Ovary (tissue), 9 donors: ENCODE results near the gene CTIF. TPM values are rescaled to one million over a fixed set of nuclear protein-coding genes. Genes with fewer than 3 reads are reported as not detected.

Experiments used
- DNase-seq, 5 donors: peaks; one replicate each; pipeline ENCODE4 v3.0.0-alpha.2; 2019 to 2020
- H3K27ac ChIP-seq, 2 donors: fragments of 200-600 bp; one replicate each; pipeline versions ENCODE4 v1.5.1 to v1.8.0; 2019 to 2022
- H3K27me3 ChIP-seq: fragments of 200-600 bp; one replicate; pipeline ENCODE4 v1.8.0; 2022
- H3K36me3 ChIP-seq: fragments of 200-600 bp; sonication (generic); one replicate; pipeline ENCODE4 v1.5.1; 2019
- H3K4me1 ChIP-seq: one replicate; pipeline ENCODE4 v1.8.1; 2013; ENCODE audit warnings: mild to moderate bottlenecking, moderate library complexity; ENCODE audit not compliant: insufficient read depth
- H3K4me3 ChIP-seq: fragments of 200-600 bp; sonication (generic); one replicate; pipeline ENCODE4 v1.5.1; 2017
- H3K9me3 ChIP-seq, 2 donors: fragments of 200-600 bp in 1 of 2; sonication (generic) in 1 of 2; one replicate each; pipeline versions ENCODE4 v1.5.1 to v1.8.1; 2013 to 2019; ENCODE audit warnings: mild to moderate bottlenecking in 1 of 2, moderate library complexity in 1 of 2
- EP300 ChIP-seq: sonication (generic); formaldehyde crosslinking; IDR thresholded peaks from one replicate; pipeline ENCODE4 v1.6.1; 2017; ENCODE audit warnings: antibody characterized with exemption
- POLR2A ChIP-seq: fragments of 450-650 bp; IDR thresholded peaks from one replicate; pipeline ENCODE4 v1.6.1; 2017; ENCODE audit warnings: antibody characterized with exemption, mild to moderate bottlenecking, moderate library complexity
- WGBS, 3 donors: extraction: QIAGEN DNeasy Blood & Tissue Kit in 1 of 3; methylation state at CpG; one replicate each; pipeline versions ENCODE4 v1.1.5 to v1.1.7; 2013 to 2017; 5-methylcytosine and 5-hydroxymethylcytosine counted together
- intact Hi-C, 4 donors: fragments of 100-400 bp; cut with DNase I; formaldehyde crosslinking; loops; one replicate each; pipeline versions ENCODE4 v1.11.0 to v1.15.1; 2022 to 2023
- polyA plus RNA-seq, 2 donors: library from polyadenylated mRNA; stranded (reverse); fragments of 200-250 nt in 1 of 2; fragments of 350-450 nt in 1 of 2; fragmentation: Illumina TruSeq in 1 of 2; extraction: RNeasy Lipid Tissue Mini Kit (QIAGEN cat#74804) in 1 of 2; gene quantifications; one replicate each; pipeline ENCODE4 v1.2.3, GENCODE V29; 2013 to 2014
- total RNA-seq, 7 donors: library from RNA; depleted of rRNA in 2 of 7; stranded (reverse); fragments of >200 nt in 2 of 7; fragmentation: NEBNext Ultra II Directional in 3 of 7; extraction: Animal tissue kit (Norgen Biotek cat#: 25700) in 3 of 7; gene quantifications; one replicate each; pipeline versions ENCODE4 v1.1.0 to v1.2.4, GENCODE V29; 2016 to 2023
- TF ChIP-seq, protein P1 (sequence below), 3 donors: fragments of 450-650 bp in 2 of 3; fragments of 200-600 bp in 1 of 3; IDR thresholded peaks; one replicate each; pipeline versions ENCODE4 v1.5.1 to v1.8.0; 2016 to 2022; ENCODE audit warnings: antibody characterized with exemption in 3 of 3, mild to moderate bottlenecking in 1 of 3
- donor health status: DM: no; HTN: no; CAD: no; lungs with moderate emphysema.
- donor health status: DM: no; HTN: no; CAD: no.
- donor health status: Bipolar disorder and iron deficiency.
- donor health status: DM: yes; HTN: yes; CAD: no.
- donor health status: DM: no; HTN: no; CAD: no.
- donor health status: DM: yes; HTN: yes; CAD: no.

Gene CTIF
- total and polyA plus RNA-seq, 9 donors, result 18.5 to 94.1 (median 75.2) TPM

DNA sequence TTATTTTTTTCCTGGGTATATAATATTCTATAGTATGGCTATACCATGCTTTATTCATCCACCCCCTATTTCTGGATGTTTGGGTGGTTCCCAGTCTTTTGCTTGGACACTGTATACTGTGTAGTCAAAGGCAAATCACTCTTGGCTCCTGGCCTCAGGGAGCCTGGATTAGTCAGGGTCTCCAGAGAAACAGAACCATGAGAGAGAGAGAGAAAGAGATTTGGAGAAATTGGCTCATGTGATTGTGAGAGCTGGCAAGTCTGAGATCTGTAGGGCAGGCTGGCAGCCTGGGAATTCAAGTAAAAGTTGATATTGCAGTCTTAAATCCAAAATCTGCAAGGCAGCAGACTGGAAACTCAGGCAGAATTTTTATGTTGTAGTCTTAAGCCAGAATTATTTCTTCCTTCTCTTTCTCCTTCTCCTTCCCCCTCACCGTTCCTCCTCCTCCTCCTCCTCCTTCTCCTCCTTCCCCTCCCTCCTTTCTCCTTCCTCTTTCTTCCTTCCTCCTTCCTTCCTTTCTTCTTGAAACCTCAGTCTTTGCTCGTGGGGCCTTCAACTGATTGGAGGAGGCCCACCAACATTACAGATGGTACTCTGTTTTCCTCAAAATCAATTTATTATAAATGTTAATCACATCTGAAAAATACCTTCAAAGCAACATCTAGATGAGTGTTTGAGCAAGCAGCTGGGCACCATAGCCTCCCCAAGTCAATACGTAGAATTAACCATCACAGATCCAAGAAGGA, 33.0 kb downstream of the CTIF start:
- intact Hi-C loops, result no loop called here
- TF ChIP-seq POLR2A, result no peak
- TF ChIP-seq, protein P1, sequence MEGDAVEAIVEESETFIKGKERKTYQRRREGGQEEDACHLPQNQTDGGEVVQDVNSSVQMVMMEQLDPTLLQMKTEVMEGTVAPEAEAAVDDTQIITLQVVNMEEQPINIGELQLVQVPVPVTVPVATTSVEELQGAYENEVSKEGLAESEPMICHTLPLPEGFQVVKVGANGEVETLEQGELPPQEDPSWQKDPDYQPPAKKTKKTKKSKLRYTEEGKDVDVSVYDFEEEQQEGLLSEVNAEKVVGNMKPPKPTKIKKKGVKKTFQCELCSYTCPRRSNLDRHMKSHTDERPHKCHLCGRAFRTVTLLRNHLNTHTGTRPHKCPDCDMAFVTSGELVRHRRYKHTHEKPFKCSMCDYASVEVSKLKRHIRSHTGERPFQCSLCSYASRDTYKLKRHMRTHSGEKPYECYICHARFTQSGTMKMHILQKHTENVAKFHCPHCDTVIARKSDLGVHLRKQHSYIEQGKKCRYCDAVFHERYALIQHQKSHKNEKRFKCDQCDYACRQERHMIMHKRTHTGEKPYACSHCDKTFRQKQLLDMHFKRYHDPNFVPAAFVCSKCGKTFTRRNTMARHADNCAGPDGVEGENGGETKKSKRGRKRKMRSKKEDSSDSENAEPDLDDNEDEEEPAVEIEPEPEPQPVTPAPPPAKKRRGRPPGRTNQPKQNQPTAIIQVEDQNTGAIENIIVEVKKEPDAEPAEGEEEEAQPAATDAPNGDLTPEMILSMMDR (IDR thresholded peaks at IDR 0.05), result no peak
- H3K4me3 ChIP-seq, result no peak overlapping the region
- H3K27ac ChIP-seq, result no peak overlapping the region
- H3K4me1 ChIP-seq, result peaks cover 3% of the 10 kb centered on the region
- no peaks in the 10 kb centered on the region for H3K27me3 ChIP-seq
- no peak for DNase-seq
- H3K9me3 ChIP-seq, result no peaks in the 10 kb centered on the region
- 76 to 83% (median 83%) methylated on average over 3 of the region's 3 CpGs for WGBS, 3 donors
- H3K36me3 ChIP-seq, result no peaks in the 10 kb centered on the region

DNA sequence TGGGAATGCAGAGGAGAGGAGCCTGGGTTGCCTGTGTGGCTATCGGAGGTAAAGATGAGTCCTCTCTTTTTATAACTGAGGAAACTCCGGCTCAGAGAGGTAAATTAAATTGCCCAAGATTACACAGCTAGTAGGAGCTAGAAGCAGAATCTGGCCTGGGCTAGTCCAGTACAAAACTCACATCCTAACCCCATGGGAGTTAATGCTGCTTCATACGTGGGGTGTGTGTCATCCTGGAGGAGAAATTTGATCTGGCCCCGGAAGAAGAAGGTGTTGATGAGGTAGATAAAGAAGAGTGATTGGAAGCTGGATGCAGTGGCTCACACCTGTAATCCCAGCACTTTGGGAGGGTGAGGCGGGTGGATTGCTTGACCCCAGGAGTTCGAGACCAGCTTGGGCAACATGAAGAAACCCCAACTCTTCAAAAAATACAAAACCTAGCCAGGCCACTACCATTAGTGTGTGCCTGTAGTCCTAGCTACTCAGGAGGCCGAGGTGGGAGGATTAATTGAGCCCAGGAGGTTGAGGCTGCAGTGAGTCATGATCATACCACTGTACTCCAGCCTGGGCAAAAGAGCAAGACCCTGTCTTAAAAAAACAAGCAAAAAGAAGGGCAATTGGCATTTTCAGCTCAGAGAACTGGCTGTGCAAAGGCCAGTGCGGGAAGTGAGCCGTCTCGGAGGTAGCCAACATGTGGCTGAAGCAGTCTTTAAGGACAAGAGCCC, 33.7 kb downstream of the CTIF start:
- H3K27ac ChIP-seq, result no peak overlapping the region
- TF ChIP-seq, protein P1 (IDR thresholded peaks at IDR 0.05), result no peak
- no peaks in the 10 kb centered on the region for H3K27me3 ChIP-seq
- H3K36me3 ChIP-seq, result no peaks in the 10 kb centered on the region
- WGBS, 3 donors, result 69 to 83% (median 73%) methylated on average over 10 of the region's 10 CpGs
- no peaks in the 10 kb centered on the region for H3K9me3 ChIP-seq
- no peak overlapping the region for H3K4me3 ChIP-seq
- H3K4me1 ChIP-seq, result peaks cover 3% of the 10 kb centered on the region
- intact Hi-C loops, result no loop called here
- DNase-seq, result no peak

DNA sequence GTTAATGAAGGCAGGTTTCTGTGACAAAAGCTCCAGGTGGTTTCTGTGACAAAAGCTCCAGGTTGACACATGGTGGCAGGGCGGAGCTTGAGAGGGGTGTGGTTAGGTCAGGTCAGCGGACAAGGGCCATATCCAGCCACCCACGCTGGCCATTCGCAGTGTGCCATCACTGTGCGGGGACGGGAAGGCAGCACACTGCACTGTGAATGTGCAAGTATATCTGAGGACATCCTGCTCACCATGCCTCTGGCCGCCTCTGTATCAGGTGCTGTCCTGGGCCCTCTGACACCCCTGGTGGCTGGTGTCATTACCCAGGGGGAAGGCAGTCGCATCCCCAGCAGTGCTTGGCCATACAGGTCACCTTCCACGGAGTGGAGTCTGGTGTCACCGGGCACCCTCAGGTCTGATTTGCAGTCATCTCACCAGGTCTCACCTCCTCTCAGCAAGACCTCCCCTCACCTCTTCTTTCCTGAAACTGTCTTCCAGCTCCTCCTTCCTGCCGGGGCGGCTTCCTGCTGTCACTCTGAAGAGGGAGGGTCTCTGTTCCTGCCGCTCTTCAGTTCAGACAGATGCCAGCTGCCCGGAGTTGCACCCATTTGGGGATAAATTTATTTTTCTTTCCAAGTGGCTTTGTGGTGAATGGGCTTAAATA, 34.9 kb downstream of the CTIF start:
- H3K36me3 ChIP-seq, result no peaks in the 10 kb centered on the region
- WGBS, 3 donors, result 82 to 90% (median 87%) methylated on average over 14 of the region's 14 CpGs
- no peaks in the 10 kb centered on the region for H3K27me3 ChIP-seq
- intact Hi-C loops, result no loop called here
- no peak overlapping the region for H3K4me3 ChIP-seq
- peaks cover 3% of the 10 kb centered on the region for H3K4me1 ChIP-seq
- no peak for TF ChIP-seq EP300
- no peak for TF ChIP-seq POLR2A
- TF ChIP-seq, protein P1 (IDR thresholded peaks at IDR 0.05), result no peak
- no peaks in the 10 kb centered on the region for H3K9me3 ChIP-seq
- DNase-seq, result no peak
- H3K27ac ChIP-seq, result no peak overlapping the region

DNA sequence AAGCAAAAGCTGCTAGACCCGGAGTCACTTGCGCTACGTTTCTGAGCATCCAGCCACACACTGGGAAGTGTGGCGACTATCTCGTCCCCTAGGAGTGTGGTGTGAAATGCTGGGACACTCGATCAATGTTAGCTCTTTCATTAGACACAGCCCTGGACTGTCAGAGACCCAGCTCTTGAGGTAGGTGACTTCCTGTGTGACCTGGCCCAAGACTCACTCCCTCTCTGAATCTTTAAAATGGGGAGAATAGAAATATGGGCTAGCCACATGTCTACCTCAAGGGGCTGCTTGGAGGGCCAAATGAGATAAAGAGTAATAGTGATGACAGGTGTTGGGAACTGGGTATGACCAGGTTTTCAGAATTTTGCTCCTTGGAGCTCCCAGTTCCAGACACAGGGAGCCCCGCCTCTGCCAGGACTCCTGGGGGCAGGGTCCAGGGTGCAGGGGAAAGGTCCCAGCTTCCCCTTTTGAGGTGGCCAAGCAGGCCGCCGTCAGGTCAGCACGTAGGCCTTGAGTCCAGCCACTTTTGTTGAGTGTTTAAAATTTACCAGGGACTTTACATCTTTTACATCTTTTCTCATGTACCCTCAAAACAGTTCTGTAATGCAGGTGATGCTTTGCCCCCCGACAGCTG, 36.0 kb downstream of the CTIF start:
- DNase-seq, result no peak
- Histone ChIP-seq H3K4me3 (no peak overlapping the region), H3K27me3 (no peaks in the 10 kb centered on the region), H3K9me3 (no peaks in the 10 kb centered on the region), H3K27ac (no peak overlapping the region), H3K4me1 (peaks cover 3% of the 10 kb centered on the region), H3K36me3 (no peaks in the 10 kb centered on the region)
- TF ChIP-seq EP300 (no peak), POLR2A (no peak)
- TF ChIP-seq, protein P1 (IDR thresholded peaks at IDR 0.05), result no peak
- intact Hi-C loops, result no loop called here
- WGBS, 3 donors, result 79 to 89% (median 79%) methylated on average over 11 of the region's 11 CpGs
